ENCODE results near the gene RBM39.

DNA sequence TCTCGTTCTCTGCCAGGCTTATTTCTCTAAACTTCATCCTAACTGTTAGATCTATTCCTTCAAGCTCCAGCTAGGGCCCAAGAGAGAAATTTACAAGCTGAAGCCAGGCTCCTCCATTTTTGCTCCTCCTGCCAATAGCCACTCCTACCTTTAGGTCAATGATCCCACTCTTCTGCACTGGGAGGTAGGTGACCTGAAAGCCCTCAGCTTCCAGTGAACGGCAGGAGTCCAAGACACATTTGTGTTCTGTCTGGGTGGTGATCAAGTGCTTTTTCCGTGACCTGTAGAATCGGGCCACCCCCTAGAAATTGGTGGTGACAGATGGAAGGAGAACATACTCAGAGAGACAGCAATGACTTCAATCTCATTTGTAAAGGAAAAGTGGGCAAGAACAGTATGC is 51.8 kb downstream of the RBM39 start:
- TF ChIP-seq, protein P1, sequence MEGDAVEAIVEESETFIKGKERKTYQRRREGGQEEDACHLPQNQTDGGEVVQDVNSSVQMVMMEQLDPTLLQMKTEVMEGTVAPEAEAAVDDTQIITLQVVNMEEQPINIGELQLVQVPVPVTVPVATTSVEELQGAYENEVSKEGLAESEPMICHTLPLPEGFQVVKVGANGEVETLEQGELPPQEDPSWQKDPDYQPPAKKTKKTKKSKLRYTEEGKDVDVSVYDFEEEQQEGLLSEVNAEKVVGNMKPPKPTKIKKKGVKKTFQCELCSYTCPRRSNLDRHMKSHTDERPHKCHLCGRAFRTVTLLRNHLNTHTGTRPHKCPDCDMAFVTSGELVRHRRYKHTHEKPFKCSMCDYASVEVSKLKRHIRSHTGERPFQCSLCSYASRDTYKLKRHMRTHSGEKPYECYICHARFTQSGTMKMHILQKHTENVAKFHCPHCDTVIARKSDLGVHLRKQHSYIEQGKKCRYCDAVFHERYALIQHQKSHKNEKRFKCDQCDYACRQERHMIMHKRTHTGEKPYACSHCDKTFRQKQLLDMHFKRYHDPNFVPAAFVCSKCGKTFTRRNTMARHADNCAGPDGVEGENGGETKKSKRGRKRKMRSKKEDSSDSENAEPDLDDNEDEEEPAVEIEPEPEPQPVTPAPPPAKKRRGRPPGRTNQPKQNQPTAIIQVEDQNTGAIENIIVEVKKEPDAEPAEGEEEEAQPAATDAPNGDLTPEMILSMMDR (IDR thresholded peaks at IDR 0.05 in 4 of 5, conservative IDR thresholded peaks at IDR 0.05 in 1 of 5), result no peak
- TF ChIP-seq POLR2A (IDR thresholded peaks at IDR 0.05), result no peak

Data from gastrocnemius medialis (tissue), 4 donors.